H9 (cell line): Measurements from ENCODE around the gene ALCAM. TPM values are rescaled to one million over a fixed set of nuclear protein-coding genes. Genes with fewer than 3 reads are reported as not detected.

Experiments
- DNase-seq: peaks from one replicate; pipeline ENCODE4 v3.0.0-alpha.2; 2017
- H2AFZ ChIP-seq: one replicate; pipeline ENCODE4 v1.6.1; 2013; ENCODE audit warnings: mild to moderate bottlenecking, low read length, control low read depth, moderate library complexity
- H2AK5ac ChIP-seq: 2 replicates; pipeline ENCODE4 v1.6.1; 2013; ENCODE audit warnings: low read length, control low read depth, mixed read lengths; ENCODE audit not compliant: insufficient read length
- H2BK120ac ChIP-seq: one replicate; pipeline ENCODE4 v1.6.1; 2013; ENCODE audit warnings: low read depth, mild to moderate bottlenecking, low read length, control low read depth, inconsistent platforms; ENCODE audit not compliant: poor library complexity, severe bottlenecking
- H2BK12ac ChIP-seq: 2 replicates; pipeline ENCODE4 v1.6.1; 2013; ENCODE audit warnings: low read length, control low read depth, mixed read lengths, low read depth; ENCODE audit not compliant: insufficient read length
- H2BK15ac ChIP-seq: 2 replicates; pipeline ENCODE4 v1.6.1; 2013; ENCODE audit warnings: low read depth, low read length, control low read depth
- H2BK20ac ChIP-seq: one replicate; pipeline ENCODE4 v1.6.1; 2013; ENCODE audit warnings: low read depth, mild to moderate bottlenecking, low read length, control low read depth, inconsistent platforms; ENCODE audit not compliant: poor library complexity, severe bottlenecking
- H2BK5ac ChIP-seq: 2 replicates; pipeline ENCODE4 v1.6.1; 2013; ENCODE audit warnings: low read length, control low read depth, mixed read lengths; ENCODE audit not compliant: insufficient read length
- H3K14ac ChIP-seq: 2 replicates; pipeline ENCODE4 v1.6.1; 2013; ENCODE audit warnings: low read length, control low read depth; ENCODE audit not compliant: insufficient read depth
- H3K18ac ChIP-seq: 2 replicates; pipeline ENCODE4 v1.6.1; 2013; ENCODE audit warnings: low read depth, mild to moderate bottlenecking, mixed read lengths, low read length, control low read depth; ENCODE audit not compliant: insufficient read length
- H3K23ac ChIP-seq: 2 replicates; pipeline ENCODE4 v1.6.1; 2013; ENCODE audit warnings: low read length, control low read depth, mixed read lengths, low read depth; ENCODE audit not compliant: insufficient read length
- H3K23me2 ChIP-seq: 2 replicates; pipeline ENCODE4 v1.6.1; 2013; ENCODE audit warnings: low read depth, mild to moderate bottlenecking, mixed read lengths, low read length, control low read depth; ENCODE audit not compliant: insufficient read length, poor library complexity, severe bottlenecking
- H3K27ac ChIP-seq: 2 replicates; pipeline ENCODE4 v1.5.1; 2013; ENCODE audit warnings: low read length, control low read depth, mixed read lengths, low read depth; ENCODE audit not compliant: insufficient read length
- H3K27me3 ChIP-seq: 2 replicates; pipeline ENCODE4 v1.6.1; 2013; ENCODE audit warnings: low read length, control low read depth, inconsistent platforms; ENCODE audit not compliant: insufficient read depth
- H3K4ac ChIP-seq: 2 replicates; pipeline ENCODE4 v1.6.1; 2013; ENCODE audit warnings: low read depth, mild to moderate bottlenecking, control low read depth, inconsistent platforms, low read length, moderate library complexity
- H3K4me1 ChIP-seq: 2 replicates; pipeline ENCODE4 v1.6.1; 2013; ENCODE audit warnings: low read length, control low read depth, inconsistent platforms; ENCODE audit not compliant: insufficient read depth
- H3K4me2 ChIP-seq: 2 replicates; pipeline ENCODE4 v1.6.1; 2013; ENCODE audit warnings: low read length, control low read depth, mixed read lengths; ENCODE audit not compliant: insufficient read length, insufficient read depth
- H3K56ac ChIP-seq: 2 replicates; pipeline ENCODE4 v1.6.1; 2013; ENCODE audit warnings: low read depth, mild to moderate bottlenecking, mixed read lengths, low read length, control low read depth; ENCODE audit not compliant: insufficient read length
- H3K79me1 ChIP-seq: 2 replicates; pipeline ENCODE4 v1.6.1; 2013; ENCODE audit warnings: low read depth, mild to moderate bottlenecking, moderate library complexity, low read length, control low read depth, inconsistent platforms; ENCODE audit not compliant: insufficient read depth, poor library complexity, severe bottlenecking
- H3K79me2 ChIP-seq: 2 replicates; pipeline ENCODE4 v1.6.1; 2013; ENCODE audit warnings: low read length, control low read depth, inconsistent platforms; ENCODE audit not compliant: insufficient read depth
- H3K9ac ChIP-seq: 2 replicates; pipeline ENCODE4 v1.6.1; 2013; ENCODE audit warnings: low read length, control low read depth, mixed read lengths; ENCODE audit not compliant: insufficient read length; ENCODE audit errors: extremely low read depth
- H3K9me3 ChIP-seq: one replicate; pipeline ENCODE4 v1.6.1; 2013; ENCODE audit warnings: low read depth, low read length, inconsistent platforms; ENCODE audit not compliant: control insufficient read depth
- H3T11ph ChIP-seq: one replicate; pipeline ENCODE4 v1.6.1; 2013; ENCODE audit warnings: mild to moderate bottlenecking, low read length, control low read depth, inconsistent platforms
- H4K20me1 ChIP-seq: one replicate; pipeline ENCODE4 v1.6.1; 2013; ENCODE audit not compliant: control insufficient read depth, insufficient read length, insufficient read depth
- H4K5ac ChIP-seq: 2 replicates; pipeline ENCODE4 v1.6.1; 2013; ENCODE audit warnings: low read depth, mild to moderate bottlenecking, mixed read lengths, low read length, control low read depth; ENCODE audit not compliant: insufficient read length
- H4K8ac ChIP-seq: replicated peaks from 2 replicates; pipeline ENCODE4 v1.6.1; 2013; ENCODE audit warnings: low read length, control low read depth, mixed read lengths, low read depth; ENCODE audit not compliant: insufficient read length
- H4K91ac ChIP-seq: 2 replicates; pipeline ENCODE4 v1.6.1; 2013; ENCODE audit warnings: low read depth, mild to moderate bottlenecking, moderate library complexity, mixed read lengths, low read length, control low read depth; ENCODE audit not compliant: insufficient read length
- H3K27ac Mint-ChIP-seq, 3 experiments: 2 replicates in 2 of 3; 3 replicates in 1 of 3; pipeline ENCODE4 v1.8.0; 2020 to 2021; ENCODE audit warnings: mixed read lengths in 3 of 3, mild to moderate bottlenecking in 1 of 3, moderate library complexity in 1 of 3
- H3K27me3 Mint-ChIP-seq: 2 replicates; pipeline ENCODE4 v1.8.0; 2021; ENCODE audit warnings: low read depth, mild to moderate bottlenecking, moderate library complexity, mixed read lengths
- H3K36me3 Mint-ChIP-seq, 3 experiments: 2 replicates in 2 of 3; 3 replicates in 1 of 3; pipeline ENCODE4 v1.8.0; 2020 to 2021; ENCODE audit warnings: low read depth in 3 of 3, mixed read lengths in 3 of 3; ENCODE audit not compliant: insufficient read depth in 1 of 3
- H3K4me1 Mint-ChIP-seq, 2 experiments: 2 replicates each; pipeline ENCODE4 v1.8.0; 2020; ENCODE audit warnings: mixed read lengths in 2 of 2
- H3K4me3 Mint-ChIP-seq, 2 experiments: 2 replicates in 1 of 2; 3 replicates in 1 of 2; pipeline ENCODE4 v1.8.0; 2020 to 2021; ENCODE audit warnings: mild to moderate bottlenecking in 2 of 2, mixed read lengths in 2 of 2, moderate library complexity in 1 of 2
- H3K9me3 Mint-ChIP-seq, 2 experiments: 2 replicates in 1 of 2; 3 replicates in 1 of 2; pipeline ENCODE4 v1.8.0; 2020; ENCODE audit warnings: mild to moderate bottlenecking in 2 of 2, mixed read lengths in 2 of 2, moderate library complexity in 1 of 2
- CTCF ChIP-seq: fragments of 200-600 bp; sonication (generic); conservative IDR thresholded peaks from 3 replicates; pipeline ENCODE4 v1.8.0; 2021; ENCODE audit warnings: antibody characterized with exemption, mild to moderate bottlenecking
- WGBS: extraction: QIAGEN DNeasy Blood & Tissue Kit; methylation state at CpG from one replicate; pipeline ENCODE4 v1.1.7; 2013; ENCODE audit warnings: missing lambda C conversion rate, low lambda C conversion rate, mixed read lengths; ENCODE audit not compliant: insufficient read length; ENCODE audit errors: extremely low coverage; 5-methylcytosine and 5-hydroxymethylcytosine counted together
- total RNA-seq: library from RNA; stranded (reverse); gene quantifications from 2 replicates; pipeline ENCODE4 v1.2.1, GENCODE V29; 2021

The ALCAM gene
- total RNA-seq, 1 experiment from 2014 or later, result 43.7 TPM

- Mint-ChIP-seq H3K4me1 (0 out of 4 replicates have a peak, but pooled peaks cover 0 to 4% of the 10 kb centered on the region in 2 experiments), H3K4me3 (no peak overlapping the region), H3K27ac (no peak overlapping the region), H3K36me3 (no peaks in the 10 kb centered on the region), H3K27me3 (no peaks in the 10 kb centered on the region), H3K9me3 (peaks cover 0 to 6% of the 10 kb centered on the region in 2 experiments; a peak in 2 of 5 replicates)
- H3K4me2 ChIP-seq, result no peak overlapping the region
- H3K4me1 ChIP-seq, result no peaks in the 10 kb centered on the region
- no peaks in the 10 kb centered on the region for H3K27me3 ChIP-seq
- H3T11ph ChIP-seq, result no peak overlapping the region
- H3K23ac ChIP-seq, result no peak overlapping the region
- no peak overlapping the region for H4K8ac ChIP-seq
- no CpG with 5 or more reads among the region's 2 CpGs for WGBS
- no peak overlapping the region for H3K27ac ChIP-seq
- no peak overlapping the region for H3K18ac ChIP-seq
- no peak overlapping the region for H2BK120ac ChIP-seq
- H2BK5ac ChIP-seq, result no peak overlapping the region
- no peak overlapping the region for H4K91ac ChIP-seq
- TF ChIP-seq CTCF, result no peak
- H2AFZ ChIP-seq, result no peak overlapping the region
- no peaks in the 10 kb centered on the region for H3K23me2 ChIP-seq
- H3K56ac ChIP-seq, result no peak overlapping the region
- no peak overlapping the region for H4K5ac ChIP-seq
- no peak overlapping the region for H2BK15ac ChIP-seq
- no peaks in the 10 kb centered on the region for H3K9me3 ChIP-seq
- DNase-seq, result no peak
- no peak overlapping the region for H3K9ac ChIP-seq
- no peak overlapping the region for H2BK12ac ChIP-seq
- H3K4ac ChIP-seq, result no peak overlapping the region
- no peak overlapping the region for H2AK5ac ChIP-seq
- no peaks in the 10 kb centered on the region for H4K20me1 ChIP-seq
- H2BK20ac ChIP-seq, result no peak overlapping the region
- no peaks in the 10 kb centered on the region for H3K79me1 ChIP-seq
- no peaks in the 10 kb centered on the region for H3K79me2 ChIP-seq
- H3K14ac ChIP-seq, result no peak overlapping the region
Observed at GRCh38 chr3:105323274-105323599, 43.5 kb upstream of the ALCAM start.
